PC-9 (cell line): ENCODE data around the gene NLGN1. TPM values are rescaled to one million over a fixed set of nuclear protein-coding genes. Genes with fewer than 3 reads are reported as not detected.

Experiments used
- BruUV-seq: library from RNA; stranded (reverse); fragments of 400-500 nt; replicated peaks from 2 replicates; lab custom pipeline; 2021; lab: Mats Ljungman, UMichigan
- CTCF ChIA-PET: fragments of 300-600 bp; sonication (Branson Sonifier 250); formaldehyde crosslinking; loops from one replicate; lab custom pipeline; 2022; ENCODE audit warnings: antibody characterized with exemption; lab: Charles Lee
- POLR2A ChIA-PET: fragments of 300-600 bp; sonication (Branson Sonifier 250); formaldehyde crosslinking; loops from one replicate; lab custom pipeline; 2022; ENCODE audit warnings: antibody characterized with exemption; ENCODE audit not compliant: unreplicated experiment; lab: Charles Lee
- DNase-seq, 2 experiments: peaks; one replicate each; pipeline versions ENCODE4 v3.0.0 to v3.0.0-alpha.2; 2015 to 2022; ENCODE audit warnings: mixed read lengths in 1 of 2
- H2AFZ ChIP-seq: fragments of 200-600 bp; sonication (generic); 2 replicates; pipeline ENCODE4 v1.8.1; 2017; ENCODE audit warnings: antibody characterized with exemption
- H3F3A ChIP-seq: fragments of 200-600 bp; sonication (generic); 2 replicates; pipeline ENCODE4 v1.8.1; 2017; ENCODE audit warnings: antibody characterized with exemption, mild to moderate bottlenecking, low read depth; ENCODE audit not compliant: insufficient read depth
- H3K27ac ChIP-seq: fragments of 200-600 bp; sonication (generic); 2 replicates; pipeline ENCODE4 v1.6.1; 2016; ENCODE audit warnings: mixed run types
- H3K27me3 ChIP-seq: fragments of 200-600 bp; sonication (generic); 2 replicates; pipeline ENCODE4 v1.6.1; 2016; ENCODE audit warnings: low read depth, mixed run types; ENCODE audit not compliant: insufficient read depth
- H3K36me3 ChIP-seq: fragments of 200-600 bp; sonication (generic); 2 replicates; pipeline ENCODE4 v1.6.1; 2016; ENCODE audit warnings: low read depth, mixed run types
- H3K4me1 ChIP-seq: fragments of 200-600 bp; sonication (generic); replicated peaks from 2 replicates; pipeline ENCODE4 v1.6.1; 2016; ENCODE audit warnings: mixed run types; ENCODE audit not compliant: insufficient read depth
- H3K4me2 ChIP-seq: fragments of 200-600 bp; sonication (generic); 2 replicates; pipeline ENCODE4 v1.6.1; 2017; ENCODE audit warnings: mixed run types
- H3K4me3 ChIP-seq: fragments of 200-600 bp; sonication (generic); 2 replicates; pipeline ENCODE4 v1.6.1; 2016; ENCODE audit warnings: mixed run types
- H3K79me2 ChIP-seq: fragments of 200-600 bp; sonication (generic); 2 replicates; pipeline ENCODE4 v1.6.1; 2017; ENCODE audit warnings: low read depth, mixed run types
- H3K9me2 ChIP-seq: fragments of 200-600 bp; sonication (generic); 2 replicates; pipeline ENCODE4 v1.8.1; 2017; ENCODE audit warnings: mild to moderate bottlenecking; ENCODE audit not compliant: insufficient read depth
- H3K9me3 ChIP-seq: fragments of 200-600 bp; sonication (generic); 2 replicates; pipeline ENCODE4 v1.8.1; 2016; ENCODE audit warnings: low read depth; ENCODE audit not compliant: insufficient read depth
- H4K20me1 ChIP-seq: fragments of 200-600 bp; sonication (generic); 2 replicates; pipeline ENCODE4 v1.8.1; 2017; ENCODE audit not compliant: insufficient read depth
- CTCF ChIP-seq: fragments of 200-600 bp; sonication (generic); conservative IDR thresholded peaks from 2 replicates; pipeline ENCODE4 v1.6.1; 2017; ENCODE audit warnings: mixed run types, antibody characterized with exemption, mild to moderate bottlenecking, moderate library complexity
- EZH2 ChIP-seq: fragments of 200-600 bp; sonication (generic); IDR thresholded peaks from 2 replicates; pipeline ENCODE4 v1.8.0; 2017; ENCODE audit warnings: antibody characterized with exemption, low read depth
- intact Hi-C: fragments of 100-400 bp; cut with micrococcal nuclease; formaldehyde crosslinking; loops from one replicate; pipeline ENCODE4 v1.10.0; 2022; ENCODE audit not compliant: unreplicated experiment
- total RNA-seq: library from RNA; stranded (reverse); gene quantifications from 2 replicates; pipeline ENCODE4 v1.2.3, GENCODE V29; 2021

The NLGN1 gene
- total RNA-seq, 1 experiment from 2014 or later, result 1.4 TPM

DNA sequence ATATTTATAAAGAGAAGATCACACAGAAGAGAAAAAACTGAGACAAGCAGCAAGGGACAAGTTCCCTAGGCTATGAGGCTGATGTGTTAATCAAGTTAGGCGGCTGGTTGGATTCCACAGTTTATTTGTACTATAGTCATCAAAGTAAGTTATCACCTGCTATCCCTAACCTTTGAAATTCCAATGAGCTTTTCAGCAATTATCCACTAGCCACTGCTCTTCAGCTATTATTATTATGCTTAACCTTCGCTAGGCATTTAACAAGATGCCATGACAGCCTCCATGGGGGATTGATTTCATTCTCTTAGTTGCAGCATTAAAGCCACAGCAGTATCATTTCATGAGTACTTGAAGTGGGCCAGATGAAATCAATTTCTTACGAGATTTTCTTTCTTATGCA lies 762.1 kb downstream of the NLGN1 start:
- H3K9me3 ChIP-seq, result peaks cover 6% of the 10 kb centered on the region; the same call in 1 of the 2 replicates
- H3K4me3 ChIP-seq, result no peak overlapping the region
- no peak for DNase-seq
- H4K20me1 ChIP-seq, result no peaks in the 10 kb centered on the region
- no peaks in the 10 kb centered on the region for H3F3A ChIP-seq
- intact Hi-C loops, result no loop called here
- TF ChIP-seq CTCF (no peak), EZH2 (no peak)
- H3K27ac ChIP-seq, result no peak overlapping the region
- ChIA-PET CTCF (no interaction called here), POLR2A (no interaction called here)
- BruUV-seq, result no TSS peak
- no peaks in the 10 kb centered on the region for H3K36me3 ChIP-seq
- no peak overlapping the region for H3K4me2 ChIP-seq
- no peak overlapping the region for H2AFZ ChIP-seq
- no peaks in the 10 kb centered on the region for H3K79me2 ChIP-seq
- 0 out of 2 replicates have a peak, but pooled peaks cover 4% of the 10 kb centered on the region for H3K9me2 ChIP-seq
- H3K27me3 ChIP-seq, result no peaks in the 10 kb centered on the region
- H3K4me1 ChIP-seq, result no peaks in the 10 kb centered on the region

DNA sequence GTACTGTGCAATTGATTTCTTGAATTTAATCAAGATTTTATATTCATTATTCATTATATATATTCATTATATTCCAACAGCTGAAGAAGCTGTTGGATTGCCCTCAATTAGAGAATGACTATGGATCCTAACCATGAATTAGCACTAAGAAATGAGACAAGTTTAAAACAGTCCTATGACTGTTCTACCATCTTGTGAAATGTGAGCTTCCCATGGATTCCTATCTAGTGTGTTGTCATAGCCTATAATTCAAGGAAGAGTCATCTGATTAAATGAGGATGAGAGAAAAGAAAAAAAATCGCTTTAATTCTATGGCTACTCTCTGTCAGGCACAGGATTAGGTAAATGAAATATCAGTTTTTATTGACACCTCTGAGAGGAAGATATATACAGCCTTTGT lies 765.0 kb downstream of the NLGN1 start:
- no peaks in the 10 kb centered on the region for H3K36me3 ChIP-seq
- peaks cover 12% of the 10 kb centered on the region; the same call in 1 of the 2 replicates for H3K9me3 ChIP-seq
- H3K9me2 ChIP-seq, result 0 out of 2 replicates have a peak, but pooled peaks cover 4% of the 10 kb centered on the region
- H4K20me1 ChIP-seq, result no peaks in the 10 kb centered on the region
- H3K27me3 ChIP-seq, result no peaks in the 10 kb centered on the region
- ChIA-PET CTCF (no interaction called here), POLR2A (no interaction called here)
- no peaks in the 10 kb centered on the region for H3F3A ChIP-seq
- H3K4me1 ChIP-seq, result no peaks in the 10 kb centered on the region
- no peak for DNase-seq
- H3K79me2 ChIP-seq, result no peaks in the 10 kb centered on the region
- no peak overlapping the region for H2AFZ ChIP-seq
- H3K4me3 ChIP-seq, result no peak overlapping the region
- TF ChIP-seq CTCF (no peak), EZH2 (no peak)
- BruUV-seq, result no TSS peak
- intact Hi-C loops, result no loop called here
- no peak overlapping the region for H3K27ac ChIP-seq
- H3K4me2 ChIP-seq, result no peak overlapping the region

DNA sequence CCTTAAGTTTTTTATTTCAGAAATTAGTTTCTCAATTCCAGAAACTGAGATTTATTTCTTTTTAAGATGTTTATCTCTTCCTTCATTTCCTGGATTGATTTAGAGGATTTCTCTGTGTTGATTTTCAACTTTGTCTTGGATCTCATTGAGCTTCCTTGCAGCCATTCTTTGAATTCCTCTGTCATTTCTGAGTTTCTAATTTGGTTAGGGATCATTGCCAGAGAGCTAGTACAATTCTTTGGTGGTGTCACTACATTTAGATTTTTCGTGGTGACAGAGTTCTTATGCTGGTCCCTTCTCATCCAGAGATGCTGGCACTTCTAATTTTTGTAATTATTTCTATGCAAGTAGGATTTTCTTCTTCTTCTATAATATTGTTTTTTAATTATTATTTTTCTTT lies 770.5 kb downstream of the NLGN1 start:
- Histone ChIP-seq H3K27me3 (no peaks in the 10 kb centered on the region), H3K4me2 (no peak overlapping the region), H3K4me3 (no peak overlapping the region), H3K36me3 (no peaks in the 10 kb centered on the region), H3K4me1 (no peaks in the 10 kb centered on the region), H3K9me3 (peaks cover 12% of the 10 kb centered on the region; the same call in 1 of the 2 replicates), H3K79me2 (no peaks in the 10 kb centered on the region), H3F3A (no peaks in the 10 kb centered on the region), H3K27ac (no peak overlapping the region), H3K9me2 (0 out of 2 replicates have a peak, but pooled peaks cover 4% of the 10 kb centered on the region), H2AFZ (no peak overlapping the region), H4K20me1 (no peaks in the 10 kb centered on the region)
- BruUV-seq, result no TSS peak
- TF ChIP-seq EZH2, result no peak
- no peak for TF ChIP-seq CTCF
- ChIA-PET CTCF (no interaction called here), POLR2A (no interaction called here)
- intact Hi-C loops, result no loop called here
- no peak for DNase-seq
